ENCODE measurements around the gene OSBPL10.
"Not testable (repeated sequence)": the region's sequence is repeated elsewhere in the genome, so short reads cannot be mapped to it uniquely, and the experiment has no call there.

The OSBPL10 gene

GRCh38 chr3:31810991-31811433, 170.1 kb downstream of the OSBPL10 start:
- DNase-seq (ENCODE audit: low spot score), result no peak

- DNase-seq (ENCODE audit: low spot score), result no peak
These were observed 172.8 kb downstream of the OSBPL10 start for GRCh38 chr3:31808143-31808720.

GRCh38 chr3:31804251-31805051, 176.6 kb downstream of the OSBPL10 start:
- DNase-seq (ENCODE audit: low spot score), result no peak

- DNase-seq (ENCODE audit: low spot score), result no peak
These were observed 177.9 kb downstream of the OSBPL10 start for GRCh38 chr3:31802981-31803740.

GRCh38 chr3:31800436-31800835, 180.6 kb downstream of the OSBPL10 start:
- no peak for DNase-seq (ENCODE audit: low spot score)

GRCh38 chr3:31798840-31799239, 182.2 kb downstream of the OSBPL10 start:
- no peak for DNase-seq (ENCODE audit: low spot score)

GRCh38 chr3:31793821-31794220, 187.2 kb downstream of the OSBPL10 start:
- no peak for DNase-seq (ENCODE audit: low spot score)

GRCh38 chr3:31791090-31791430, 190.0 kb downstream of the OSBPL10 start:
- DNase-seq (ENCODE audit: low spot score), result no peak

- no peak for DNase-seq (ENCODE audit: low spot score)
These were observed 190.6 kb downstream of the OSBPL10 start for GRCh38 chr3:31790193-31791089.

- DNase-seq (ENCODE audit: low spot score), result no peak
These were observed 191.6 kb downstream of the OSBPL10 start for GRCh38 chr3:31789429-31789828.

- DNase-seq (ENCODE audit: low spot score), result no peak
These were observed 195.3 kb downstream of the OSBPL10 start for GRCh38 chr3:31785734-31786133.

- no peak for DNase-seq (ENCODE audit: low spot score)
These were observed 195.8 kb downstream of the OSBPL10 start for GRCh38 chr3:31785286-31785685.

GRCh38 chr3:31783851-31784250, 197.2 kb downstream of the OSBPL10 start:
- DNase-seq (ENCODE audit: low spot score), result not testable (repeated sequence)

- not testable (repeated sequence) for DNase-seq (ENCODE audit: low spot score)
These were observed 198.8 kb downstream of the OSBPL10 start for GRCh38 chr3:31782306-31782705.

- DNase-seq (ENCODE audit: low spot score), result no peak
These were observed 201.5 kb downstream of the OSBPL10 start for GRCh38 chr3:31779514-31779913.

GRCh38 chr3:31777887-31778286, 203.2 kb downstream of the OSBPL10 start:
- DNase-seq (ENCODE audit: low spot score), result no peak

- DNase-seq (ENCODE audit: low spot score), result no peak
These were observed 204.0 kb downstream of the OSBPL10 start for GRCh38 chr3:31777092-31777491.

- DNase-seq (ENCODE audit: low spot score), result no peak
These were observed 205.0 kb downstream of the OSBPL10 start for GRCh38 chr3:31776016-31776415.

- no peak for DNase-seq (ENCODE audit: low spot score)
These were observed 205.7 kb downstream of the OSBPL10 start for GRCh38 chr3:31775383-31775782.

GRCh38 chr3:31772758-31773473, 208.1 kb downstream of the OSBPL10 start:
- no peak for DNase-seq (ENCODE audit: low spot score)

- DNase-seq (ENCODE audit: low spot score), result no peak
These were observed 208.8 kb downstream of the OSBPL10 start for GRCh38 chr3:31772272-31772671.

Data from HuH-7.5 (cell line).